ENCODE results near the gene DEPDC4. TPM values are rescaled to one million over a fixed set of nuclear protein-coding genes. Genes with fewer than 3 reads are reported as not detected.
"Not testable (repeated sequence)": the region's sequence is repeated elsewhere in the genome, so short reads cannot be mapped to it uniquely, and the experiment has no call there.

Gene DEPDC4
- 0.40 TPM for total RNA-seq
- long read RNA-seq, partial matches to known transcripts: 0 of 1 reads
- long read RNA-seq, other reads (novel, unspliced or antisense): 1 of 1 reads

- DNase-seq (peak; percentile 95), ATAC-seq (peak; percentile 98)
- intact Hi-C loops (cut with micrococcal nuclease): no loop called here
Measured at GRCh38 chr12:100266835-100267602, at the start of gene DEPDC4, which contains the start of gene SCYL2. TSS of gene DEPDC4 (minus strand) at chr12:100267079. CDS start at chr12:100267076, 3 bp downstream. TSS of gene SCYL2 (plus strand) at chr12:100267177. CDS start at chr12:100282971, 15,794 bp downstream.

GRCh38 chr12:100311317-100311716 lies 44.4 kb upstream of the DEPDC4 start:
- DNase-seq: no peak
- no peak for ATAC-seq
- intact Hi-C loops (cut with micrococcal nuclease): no loop called here

GRCh38 chr12:100308138-100308537 lies 41.3 kb upstream of the DEPDC4 start:
- DNase-seq; ATAC-seq; intact Hi-C loops (cut with micrococcal nuclease): not testable (repeated sequence)

- DNase-seq; ATAC-seq; intact Hi-C loops (cut with micrococcal nuclease): not testable (repeated sequence)
Measured at GRCh38 chr12:100304334-100304733, 37.5 kb upstream of the DEPDC4 start.

- intact Hi-C loops (cut with micrococcal nuclease): no loop called here
- ATAC-seq (no peak), DNase-seq (no peak)
Measured at GRCh38 chr12:100303831-100304230, 37.0 kb upstream of the DEPDC4 start.

GRCh38 chr12:100302081-100302480 lies 35.2 kb upstream of the DEPDC4 start:
- DNase-seq (no peak), ATAC-seq (no peak)
- intact Hi-C loops (cut with micrococcal nuclease): no loop called here

- intact Hi-C loops (cut with micrococcal nuclease): no loop called here
- no peak for DNase-seq
- ATAC-seq: no peak
Measured at GRCh38 chr12:100295764-100296555, 29.1 kb upstream of the DEPDC4 start.

GRCh38 chr12:100294366-100294765 lies 27.5 kb upstream of the DEPDC4 start:
- ATAC-seq; intact Hi-C loops (cut with micrococcal nuclease); DNase-seq: not testable (repeated sequence)

- DNase-seq (no peak), ATAC-seq (no peak)
- intact Hi-C loops (cut with micrococcal nuclease): no loop called here
Measured at GRCh38 chr12:100293017-100293416, 26.1 kb upstream of the DEPDC4 start.

GRCh38 chr12:100290016-100290415 lies 23.1 kb upstream of the DEPDC4 start:
- ATAC-seq (no peak), DNase-seq (no peak)
- intact Hi-C loops (cut with micrococcal nuclease): no loop called here

- ATAC-seq: no peak
- no peak for DNase-seq
- intact Hi-C loops (cut with micrococcal nuclease): no loop called here
Measured at GRCh38 chr12:100289038-100289437, 22.2 kb upstream of the DEPDC4 start.

- DNase-seq; intact Hi-C loops (cut with micrococcal nuclease): not testable (repeated sequence)
Measured at GRCh38 chr12:100284556-100284955, 17.7 kb upstream of the DEPDC4 start.

GRCh38 chr12:100279607-100280244 lies 12.8 kb upstream of the DEPDC4 start:
- intact Hi-C loops (cut with micrococcal nuclease): no loop called here
- ATAC-seq: no peak
- no peak for DNase-seq

More at GRCh38 chr12:100284556-100284955, 17.7 kb upstream of the DEPDC4 start:
- ATAC-seq: not testable (repeated sequence)

- intact Hi-C loops (cut with micrococcal nuclease): no loop called here
- DNase-seq (no peak), ATAC-seq (no peak)
Measured at GRCh38 chr12:100279159-100279558, 12.3 kb upstream of the DEPDC4 start.

- intact Hi-C loops (cut with micrococcal nuclease): no loop called here
- no peak for ATAC-seq
- no peak for DNase-seq
Measured at GRCh38 chr12:100274291-100274690, 7.4 kb upstream of the DEPDC4 start.

GRCh38 chr12:100273782-100274181 lies 6.9 kb upstream of the DEPDC4 start:
- no peak for ATAC-seq
- no peak for DNase-seq
- intact Hi-C loops (cut with micrococcal nuclease): no loop called here

- DNase-seq (no peak), ATAC-seq (no peak)
- intact Hi-C loops (cut with micrococcal nuclease): no loop called here
Measured at GRCh38 chr12:100268835-100269564, 2.1 kb upstream of the DEPDC4 start.

GRCh38 chr12:100267603-100268281 lies 863 bp upstream of the DEPDC4 start:
- ATAC-seq (peak; percentile 31), DNase-seq (no peak)
- intact Hi-C loops (cut with micrococcal nuclease): no loop called here

GRCh38 chr12:100266585-100266834 lies 369 bp downstream of the DEPDC4 start:
- intact Hi-C loops (cut with micrococcal nuclease): no loop called here
- ATAC-seq: peak; percentile 83
- DNase-seq: peak; percentile 95
